GM21526 (cell line): Measurements from ENCODE around the gene CDC42EP4.
A peak's percentile ranks its signal among the peaks of the same experiment; 100 is the strongest.

Experiments used
- ATAC-seq: cut with Tn5 transposase; IDR thresholded peaks from one replicate; pipeline ENCODE4 v1.9.1; 2021; ENCODE audit warnings: moderate library complexity; ENCODE audit not compliant: unreplicated experiment, low FRiP score

The CDC42EP4 gene

GRCh38 chr17:73311781-73312641 is at the start of gene CDC42EP4:
Gene CDC42EP4, minus strand, starts transcription at chr17:73312001. Its CDS starts 25,501 bp downstream, at chr17:73286500.
- ATAC-seq = peak; percentile 89

- no peak for ATAC-seq
These were observed 49.4 kb upstream of the CDC42EP4 start for GRCh38 chr17:73360961-73361761.

GRCh38 chr17:73359987-73360410 is 48.2 kb upstream of the CDC42EP4 start:
- ATAC-seq = no peak

GRCh38 chr17:73359352-73359751 is 47.6 kb upstream of the CDC42EP4 start:
- ATAC-seq = no peak

- no peak for ATAC-seq
These were observed 46.9 kb upstream of the CDC42EP4 start for GRCh38 chr17:73358668-73359067.

- ATAC-seq = no peak
These were observed 46.2 kb upstream of the CDC42EP4 start for GRCh38 chr17:73357981-73358380.

GRCh38 chr17:73357318-73357717 is 45.5 kb upstream of the CDC42EP4 start:
- no peak for ATAC-seq

GRCh38 chr17:73356561-73357170 is 44.9 kb upstream of the CDC42EP4 start:
- no peak for ATAC-seq

- ATAC-seq = no peak
These were observed 42.9 kb upstream of the CDC42EP4 start for GRCh38 chr17:73354423-73355284.

- ATAC-seq = no peak
These were observed 40.5 kb upstream of the CDC42EP4 start for GRCh38 chr17:73352261-73352660.

GRCh38 chr17:73351764-73352163 is 40.0 kb upstream of the CDC42EP4 start:
- ATAC-seq = no peak

- ATAC-seq = no peak
These were observed 39.1 kb upstream of the CDC42EP4 start for GRCh38 chr17:73350864-73351263.

GRCh38 chr17:73349647-73350046 is 37.8 kb upstream of the CDC42EP4 start:
- ATAC-seq = no peak

- ATAC-seq = no peak
These were observed 37.3 kb upstream of the CDC42EP4 start for GRCh38 chr17:73349138-73349537.

GRCh38 chr17:73348829-73349095 is 37.0 kb upstream of the CDC42EP4 start:
- ATAC-seq = no peak

GRCh38 chr17:73348018-73348828 is 36.4 kb upstream of the CDC42EP4 start:
- ATAC-seq = no peak

- no peak for ATAC-seq
These were observed 35.5 kb upstream of the CDC42EP4 start for GRCh38 chr17:73347351-73347750.

- ATAC-seq = no peak
These were observed 34.8 kb upstream of the CDC42EP4 start for GRCh38 chr17:73346501-73347162.
